DMS153 (cell line): Measurements from ENCODE around the gene DHPS.
"Not testable (repeated sequence)": the region's sequence is repeated elsewhere in the genome, so short reads cannot be mapped to it uniquely, and the experiment has no call there.

ENCODE experiments used
- DNase-seq: peaks from one replicate; lab custom pipeline; 2025; lab: John Stamatoyannopoulos, UW

DHPS gene

GRCh38 chr19:12646551-12646950, 35.1 kb downstream of the DHPS start:
- DNase-seq = no peak

- not testable (repeated sequence) for DNase-seq
Measured at GRCh38 chr19:12643716-12644115, 38.0 kb downstream of the DHPS start.

- DNase-seq = no peak
Measured at GRCh38 chr19:12642506-12642905, 39.2 kb downstream of the DHPS start.

- DNase-seq = no peak
Measured at GRCh38 chr19:12641456-12641855, 40.2 kb downstream of the DHPS start.

- DNase-seq = peak; percentile 4
Measured at GRCh38 chr19:12639901-12640613, 41.6 kb downstream of the DHPS start.

- DNase-seq = no peak
Measured at GRCh38 chr19:12638611-12639182, 43.0 kb downstream of the DHPS start.

- no peak for DNase-seq
Measured at GRCh38 chr19:12636631-12637030, 45.0 kb downstream of the DHPS start.

GRCh38 chr19:12629215-12629614, 52.5 kb downstream of the DHPS start:
- DNase-seq = no peak

- DNase-seq = peak; percentile 3
Measured at GRCh38 chr19:12628040-12629022, 53.3 kb downstream of the DHPS start.

GRCh38 chr19:12626958-12627357, 54.7 kb downstream of the DHPS start:
- no peak for DNase-seq
